A673 (cell line): ENCODE data around the gene SMARCA4.

ENCODE experiments used
- EZH2 ChIP-seq: fragments of 200-600 bp; sonication (generic); IDR thresholded peaks from 2 replicates; pipeline ENCODE4 v1.6.1; 2017; ENCODE audit warnings: borderline replicate concordance, low read depth, mild to moderate bottlenecking, mixed read lengths, antibody characterized with exemption, low read length; ENCODE audit not compliant: poor library complexity, severe bottlenecking
- TF ChIP-seq, protein P1 (sequence below): fragments of 300-800, 200-600 bp; sonication (generic); conservative IDR thresholded peaks from 2 replicates; pipeline ENCODE4 v1.5.1; 2017; ENCODE audit warnings: low read depth, mild to moderate bottlenecking, antibody characterized with exemption, low read length, moderate library complexity, mixed read lengths

GRCh38 chr19:10913716-10914340 is 47.0 kb upstream of the SMARCA4 start:
- TF ChIP-seq, protein P1, sequence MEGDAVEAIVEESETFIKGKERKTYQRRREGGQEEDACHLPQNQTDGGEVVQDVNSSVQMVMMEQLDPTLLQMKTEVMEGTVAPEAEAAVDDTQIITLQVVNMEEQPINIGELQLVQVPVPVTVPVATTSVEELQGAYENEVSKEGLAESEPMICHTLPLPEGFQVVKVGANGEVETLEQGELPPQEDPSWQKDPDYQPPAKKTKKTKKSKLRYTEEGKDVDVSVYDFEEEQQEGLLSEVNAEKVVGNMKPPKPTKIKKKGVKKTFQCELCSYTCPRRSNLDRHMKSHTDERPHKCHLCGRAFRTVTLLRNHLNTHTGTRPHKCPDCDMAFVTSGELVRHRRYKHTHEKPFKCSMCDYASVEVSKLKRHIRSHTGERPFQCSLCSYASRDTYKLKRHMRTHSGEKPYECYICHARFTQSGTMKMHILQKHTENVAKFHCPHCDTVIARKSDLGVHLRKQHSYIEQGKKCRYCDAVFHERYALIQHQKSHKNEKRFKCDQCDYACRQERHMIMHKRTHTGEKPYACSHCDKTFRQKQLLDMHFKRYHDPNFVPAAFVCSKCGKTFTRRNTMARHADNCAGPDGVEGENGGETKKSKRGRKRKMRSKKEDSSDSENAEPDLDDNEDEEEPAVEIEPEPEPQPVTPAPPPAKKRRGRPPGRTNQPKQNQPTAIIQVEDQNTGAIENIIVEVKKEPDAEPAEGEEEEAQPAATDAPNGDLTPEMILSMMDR, result no peak
- no peak for TF ChIP-seq EZH2
